HepG2 (cell line): ENCODE results near the gene ADCY9. TPM values are rescaled to one million over a fixed set of nuclear protein-coding genes. Genes with fewer than 3 reads are reported as not detected.

Source experiments
- ATAC-seq: fragments of 200-7000 bp; cut with Tn5 transposase; 3 replicates; pipeline ENCODE4 v1.9.1; 2020; ENCODE audit warnings: mild to moderate bottlenecking, moderate library complexity
- BruUV-seq: library from RNA; stranded (reverse); fragments of 400-500 nt; replicated peaks from 2 replicates; lab custom pipeline; 2021; lab: Mats Ljungman, UMichigan
- CTCF ChIA-PET: fragments of 300-600 bp; formaldehyde crosslinking; extraction: SDS; loops from one replicate; lab custom pipeline; 2021; ENCODE audit warnings: low total read pairs, inconsistent platforms, low intra/inter-chr PET ratio; lab: Yijun Ruan, JAX
- POLR2A ChIA-PET: fragments of 350-600 bp; sonication (Branson Sonifier 250); formaldehyde crosslinking; loops from one replicate; lab custom pipeline; 2020; ENCODE audit warnings: antibody characterized with exemption, inconsistent platforms; lab: Yijun Ruan, JAX
- DNase-seq: peaks from one replicate; pipeline ENCODE4 v3.0.0-alpha.2; 2015; ENCODE audit warnings: low spot score
- FAIRE-seq: peaks from 3 replicates; lab custom pipeline; 2011; peaks lifted over from hg19 to GRCh38; lab: Jason Lieb, UNC
- H2AFZ ChIP-seq: one replicate; pipeline ENCODE4 v1.6.1; 2011; ENCODE audit warnings: low read length, inconsistent platforms
- H3K27ac ChIP-seq: fragments of 300-600 bp; 3 replicates; pipeline ENCODE4 v1.8.0; 2011; ENCODE audit warnings: mixed run types, mild to moderate bottlenecking, mixed read lengths, low read length, inconsistent platforms; ENCODE audit not compliant: insufficient read depth; ENCODE audit errors: extremely low read length
- H3K27me3 ChIP-seq, 2 experiments: fragments of 200-600 bp in 1 of 2; 2 replicates in 1 of 2; 3 replicates in 1 of 2; pipeline versions ENCODE4 v1.6.0 to v1.8.0; 2011; ENCODE audit warnings: low read length in 2 of 2, mild to moderate bottlenecking in 2 of 2, moderate library complexity in 2 of 2, inconsistent platforms in 1 of 2; ENCODE audit not compliant: insufficient read depth in 2 of 2, control insufficient read depth in 1 of 2
- H3K36me3 ChIP-seq, 2 experiments: fragments of 200-600 bp in 1 of 2; replicated peaks in 1 of 2; 2 replicates in 1 of 2; 3 replicates in 1 of 2; pipeline versions ENCODE4 v1.5.1 to v1.8.0; 2011; ENCODE audit warnings: low read length in 2 of 2, inconsistent platforms in 1 of 2; ENCODE audit not compliant: insufficient read depth in 2 of 2, control insufficient read depth in 1 of 2
- H3K4me1 ChIP-seq: 2 replicates; pipeline ENCODE4 v1.5.1; 2012; ENCODE audit warnings: low read length, inconsistent platforms; ENCODE audit not compliant: insufficient read depth
- H3K4me2 ChIP-seq: 2 replicates; pipeline ENCODE4 v1.6.0; 2011; ENCODE audit warnings: low read depth, low read length, inconsistent platforms
- H3K4me3 ChIP-seq, 3 experiments: fragments of 200-600 bp in 1 of 3; sonication (generic), shearing (Covaris generic) in 1 of 3; replicated peaks in 1 of 3; 2 replicates each; pipeline ENCODE4 v1.5.1; 2011 to 2016; ENCODE audit warnings: low read length in 3 of 3, inconsistent platforms in 2 of 3, low read depth in 2 of 3, mild to moderate bottlenecking in 2 of 3, control low read depth in 1 of 3, mixed read lengths in 1 of 3; ENCODE audit not compliant: insufficient read depth in 1 of 3
- H3K79me2 ChIP-seq: one replicate; pipeline ENCODE4 v1.6.1; 2011; ENCODE audit warnings: low read length, inconsistent platforms; ENCODE audit not compliant: insufficient read depth
- H3K9ac ChIP-seq: 2 replicates; pipeline ENCODE4 v1.6.0; 2011; ENCODE audit warnings: mild to moderate bottlenecking, low read depth, low read length, inconsistent platforms; ENCODE audit not compliant: insufficient read depth
- H3K9me3 ChIP-seq: 2 replicates; pipeline ENCODE4 v1.5.1; 2012; ENCODE audit warnings: mild to moderate bottlenecking, low read length
- H4K20me1 ChIP-seq: 2 replicates; pipeline ENCODE4 v1.6.0; 2011; ENCODE audit warnings: inconsistent platforms, mild to moderate bottlenecking, low read length, moderate library complexity; ENCODE audit not compliant: insufficient read depth
- ATF5 ChIP-seq: sonication (generic); formaldehyde crosslinking; IDR thresholded peaks from 2 replicates; pipeline ENCODE4 v1.4.0; 2020; ENCODE audit warnings: mild to moderate bottlenecking, low read depth, missing genetic modification reagents
- HDAC1 ChIP-seq: sonication (generic); formaldehyde crosslinking; IDR thresholded peaks from 2 replicates; pipeline ENCODE4 v1.5.1; 2020; ENCODE audit warnings: mild to moderate bottlenecking, missing genetic modification reagents
- KDM1A ChIP-seq: IDR thresholded peaks from 2 replicates; pipeline ENCODE4 v1.6.1; 2016; ENCODE audit warnings: missing compliant biosample characterization
- KIAA2018 ChIP-seq: sonication (generic); formaldehyde crosslinking; IDR thresholded peaks from 2 replicates; pipeline ENCODE4 v1.5.0; 2020; ENCODE audit warnings: mild to moderate bottlenecking, missing genetic modification reagents, borderline replicate concordance
- SCMH1 ChIP-seq: sonication (generic); formaldehyde crosslinking; IDR thresholded peaks from 2 replicates; pipeline ENCODE4 v1.9.0; 2021; ENCODE audit warnings: missing genetic modification reagents, mild to moderate bottlenecking, borderline replicate concordance
- SKIL ChIP-seq: sonication (generic); formaldehyde crosslinking; IDR thresholded peaks from 2 replicates; pipeline ENCODE4 v1.8.0; 2022; ENCODE audit warnings: missing genetic modification reagents, mild to moderate bottlenecking, moderate library complexity, borderline replicate concordance
- ZBTB42 ChIP-seq: sonication (generic); formaldehyde crosslinking; IDR thresholded peaks from 2 replicates; pipeline ENCODE4 v1.5.0; 2020; ENCODE audit warnings: mild to moderate bottlenecking, missing genetic modification reagents
- ZBTB7A ChIP-seq: sonication (generic); formaldehyde crosslinking; IDR thresholded peaks from 2 replicates; pipeline ENCODE4 v1.8.0; 2022; ENCODE audit warnings: mild to moderate bottlenecking, missing genetic modification reagents
- ZNF230 ChIP-seq: sonication (generic); formaldehyde crosslinking; IDR thresholded peaks from 2 replicates; pipeline ENCODE4 v1.4.0; 2020; ENCODE audit warnings: mild to moderate bottlenecking, missing genetic modification reagents
- ZNF350 ChIP-seq: sonication (generic); formaldehyde crosslinking; IDR thresholded peaks from 2 replicates; pipeline ENCODE4 v1.4.0; 2020; ENCODE audit warnings: mild to moderate bottlenecking, low read depth, missing genetic modification reagents, borderline replicate concordance
- ZNF484 ChIP-seq: sonication (generic); formaldehyde crosslinking; IDR thresholded peaks from 2 replicates; pipeline ENCODE4 v1.5.1; 2020; ENCODE audit warnings: mild to moderate bottlenecking, low read depth, missing genetic modification reagents, borderline replicate concordance
- ZNF83 ChIP-seq: sonication (generic); formaldehyde crosslinking; IDR thresholded peaks from 2 replicates; pipeline ENCODE4 v1.4.0; 2020; ENCODE audit warnings: missing genetic modification reagents, mild to moderate bottlenecking, borderline replicate concordance
- ZSCAN9 ChIP-seq: IDR thresholded peaks from 2 replicates; pipeline ENCODE4 v1.6.1; 2016; ENCODE audit warnings: borderline replicate concordance
- WGBS: methylation state at CpG from one replicate; pipeline ENCODE4 v1.1.6; 2017; ENCODE audit warnings: low lambda C conversion rate; 5-methylcytosine and 5-hydroxymethylcytosine counted together
- in situ Hi-C: cut with HindIII; loops from 2 replicates; pipeline ENCODE4 v1.10.0; 2017; ENCODE audit warnings: low pct_unique_long_range_greater_than_20kb; ENCODE audit not compliant: extremely low pct_ligation_motif_present
- intact Hi-C: fragments of 100-400 bp; cut with micrococcal nuclease; formaldehyde crosslinking; loops from one replicate; pipeline ENCODE4 v1.10.0; 2022; ENCODE audit not compliant: unreplicated experiment
- polyA plus RNA-seq, 8 experiments: library from polyadenylated mRNA; depleted of rRNA in 3 of 8; stranded (reverse) in 7 of 8; unstranded in 1 of 8; fragments of >200 nt; fragmentation: Illumina TruSeq in 4 of 8; extraction: Trizol in 4 of 8; gene quantifications; 2 replicates each; pipeline versions ENCODE4 v1.2.1 to v1.2.3, GENCODE V29; 2011 to 2016; ENCODE audit warnings: low read depth in 4 of 8, missing spikeins in 1 of 8, mixed read lengths in 1 of 8; ENCODE audit not compliant: insufficient read depth in 1 of 8
- total RNA-seq, 5 experiments: library from RNA; depleted of rRNA; stranded (reverse); fragments of >200 nt; fragmentation: Illumina TruSeq; extraction: Trizol; gene quantifications; 2 replicates each; pipeline ENCODE4 v1.2.3, GENCODE V29; 2016; ENCODE audit warnings: low read depth in 1 of 5

Gene ADCY9
- total and polyA plus RNA-seq, 2 of the 13 experiments (the other 11 are each of a cell fraction or from before 2014, with no cell fraction given), result 11.2 to 13.9 TPM

- ATAC-seq (no peak), FAIRE-seq (no peak), DNase-seq (no peak)
- ChIA-PET POLR2A (no interaction called here), CTCF (no interaction called here)
- in situ Hi-C loops (no loop called here), intact Hi-C loops (no loop called here)
- H3K36me3 ChIP-seq, result no peaks in the 10 kb centered on the region
- no peak overlapping the region for H2AFZ ChIP-seq
- H4K20me1 ChIP-seq, result 0 out of 2 replicates have a peak, but pooled peaks cover 9% of the 10 kb centered on the region
- no peak overlapping the region for H3K27ac ChIP-seq
- no peak overlapping the region for H3K4me3 ChIP-seq
- whole genome bisulfite sequencing, result 96% methylated on average over 5 of the region's 5 CpGs
- H3K9me3 ChIP-seq, result no peaks in the 10 kb centered on the region
- BruUV-seq, result no TSS peak
- H3K27me3 ChIP-seq, result no peaks in the 10 kb centered on the region
- H3K4me1 ChIP-seq, result peaks cover 17% of the 10 kb centered on the region
- H3K4me2 ChIP-seq, result no peak overlapping the region
- H3K79me2 ChIP-seq, result peaks cover 30% of the 10 kb centered on the region
- H3K9ac ChIP-seq, result no peak overlapping the region
- TF ChIP-seq SKIL (CRISPR knock-in tag) (no peak), HDAC1 (no peak), ZNF350 (CRISPR knock-in tag) (no peak), ZNF83 (CRISPR knock-in tag) (no peak), ATF5 (CRISPR knock-in tag) (no peak), KDM1A (no peak), ZNF230 (no peak), SCMH1 (CRISPR knock-in tag) (no peak), ZSCAN9 (CRISPR knock-in tag) (no peak), ZBTB7A (CRISPR knock-in tag) (no peak), ZNF484 (no peak), ZBTB42 (no peak), KIAA2018 (CRISPR knock-in tag) (no peak)
These were observed 32.8 kb downstream of the ADCY9 start for GRCh38 chr16:4083347-4083870.
